Panc1 (cell line): ENCODE data around the gene ZNF175. TPM values are rescaled to one million over a fixed set of nuclear protein-coding genes. Genes with fewer than 3 reads are reported as not detected.

Experiments used
- ATAC-seq: fragments of 200-7000 bp; cut with Tn5 transposase; 2 replicates; pipeline ENCODE4 v1.9.1; 2020; ENCODE audit warnings: mild to moderate bottlenecking, moderate library complexity
- BruUV-seq: library from RNA; stranded (reverse); fragments of 400-500 nt; replicated peaks from 2 replicates; lab custom pipeline; 2021; lab: Mats Ljungman, UMichigan
- CTCF ChIA-PET: fragments of 300-600 bp; sonication (Branson Sonifier 250); formaldehyde crosslinking; loops from one replicate; lab custom pipeline; 2022; ENCODE audit warnings: antibody characterized with exemption; lab: Charles Lee
- POLR2A ChIA-PET: fragments of 300-600 bp; sonication (Branson Sonifier 250); formaldehyde crosslinking; loops from one replicate; lab custom pipeline; 2022; ENCODE audit warnings: antibody characterized with exemption; lab: Charles Lee
- DNase-seq: peaks from one replicate; pipeline ENCODE4 v3.0.0-alpha.2; 2010; ENCODE audit warnings: low read depth, low spot score
- H3K27ac ChIP-seq: 2 replicates; pipeline ENCODE4 v1.5.1; 2011; ENCODE audit warnings: mild to moderate bottlenecking, low read length, inconsistent platforms
- H3K27me3 ChIP-seq: fragments of 200-500 bp; sonication (Bioruptor generic); 2 replicates; pipeline ENCODE4 v1.6.0; 2014; ENCODE audit warnings: low read length, inconsistent platforms; ENCODE audit not compliant: control insufficient read depth, insufficient read depth
- H3K36me3 ChIP-seq: fragments of 200-500 bp; sonication (Bioruptor generic); 2 replicates; pipeline ENCODE4 v1.5.1; 2014; ENCODE audit warnings: inconsistent platforms, mild to moderate bottlenecking, low read length, moderate library complexity; ENCODE audit not compliant: control insufficient read depth, insufficient read depth
- H3K4me1 ChIP-seq: 2 replicates; pipeline ENCODE4 v1.5.1; 2011; ENCODE audit warnings: inconsistent platforms, mild to moderate bottlenecking, low read length, moderate library complexity; ENCODE audit not compliant: control insufficient read depth, insufficient read depth
- H3K4me3 ChIP-seq, 2 experiments: 2 replicates each; pipeline ENCODE4 v1.5.1; 2011 to 2012; ENCODE audit warnings: low read depth in 2 of 2, low read length in 2 of 2, mild to moderate bottlenecking in 2 of 2, inconsistent platforms in 1 of 2, moderate library complexity in 1 of 2
- H3K9me3 ChIP-seq: fragments of 200-500 bp; sonication (Bioruptor generic); 2 replicates; pipeline ENCODE4 v1.5.1; 2014; ENCODE audit warnings: low read depth, mild to moderate bottlenecking, inconsistent platforms, low read length, moderate library complexity; ENCODE audit not compliant: control insufficient read depth, insufficient read depth
- POLR2AphosphoS5 ChIP-seq: IDR thresholded peaks from 2 replicates; pipeline ENCODE4 v1.6.1; 2012; ENCODE audit warnings: mild to moderate bottlenecking, low read depth, low read length, moderate library complexity
- SIN3A ChIP-seq: IDR thresholded peaks from 2 replicates; pipeline ENCODE4 v1.6.1; 2012; ENCODE audit warnings: low read depth, mild to moderate bottlenecking, low read length, moderate library complexity, borderline replicate concordance; ENCODE audit not compliant: insufficient read depth
- TCF7L2 ChIP-seq: IDR thresholded peaks from 2 replicates; pipeline ENCODE4 v1.6.1; 2011; ENCODE audit warnings: mild to moderate bottlenecking, low read depth, low read length, inconsistent platforms
- in situ Hi-C: cut with HindIII; loops from 2 replicates; pipeline ENCODE4 v1.10.0; 2016; ENCODE audit warnings: low sequenced_read_pairs, low pct_unique_long_range_greater_than_20kb
- intact Hi-C: fragments of 100-400 bp; cut with micrococcal nuclease; formaldehyde crosslinking; loops from one replicate; pipeline ENCODE4 v1.10.0; 2022; ENCODE audit not compliant: unreplicated experiment
- total RNA-seq: library from RNA; stranded (reverse); gene quantifications from one replicate; pipeline ENCODE4 v1.2.1, GENCODE V29; 2021; ENCODE audit not compliant: unreplicated experiment
- TF ChIP-seq, protein P1 (sequence below), 2 experiments: IDR thresholded peaks; 2 replicates each; pipeline ENCODE4 v1.6.1; 2011 to 2012; ENCODE audit warnings: low read depth in 2 of 2, control low read depth in 1 of 2, low read length in 1 of 2, mild to moderate bottlenecking in 1 of 2, moderate library complexity in 1 of 2; ENCODE audit not compliant: insufficient read depth in 1 of 2
- TF ChIP-seq, protein P2 (sequence below): fragments of 450-650 bp; IDR thresholded peaks from 2 replicates; pipeline ENCODE4 v1.5.1; 2017; ENCODE audit warnings: mild to moderate bottlenecking

ZNF175 gene
- total RNA-seq, 1 experiment from 2014 or later: 7.3 TPM

GRCh38 chr19:51546650-51547396, 24.3 kb upstream of the ZNF175 start:
- Histone ChIP-seq H3K9me3 (no peaks in the 10 kb centered on the region), H3K27me3 (0 out of 2 replicates have a peak, but pooled peaks cover 2% of the 10 kb centered on the region), H3K4me1 (no peaks in the 10 kb centered on the region), H3K36me3 (no peaks in the 10 kb centered on the region), H3K27ac (no peak overlapping the region), H3K4me3 (no peak overlapping the region)
- in situ Hi-C loops: no loop called here
- DNase-seq (no peak), ATAC-seq (no peak)
- ChIA-PET POLR2A (no interaction called here), CTCF (no interaction called here)
- TF ChIP-seq SIN3A (no peak), TCF7L2 (no peak), POLR2AphosphoS5 (no peak)
- TF ChIP-seq, protein P1, sequence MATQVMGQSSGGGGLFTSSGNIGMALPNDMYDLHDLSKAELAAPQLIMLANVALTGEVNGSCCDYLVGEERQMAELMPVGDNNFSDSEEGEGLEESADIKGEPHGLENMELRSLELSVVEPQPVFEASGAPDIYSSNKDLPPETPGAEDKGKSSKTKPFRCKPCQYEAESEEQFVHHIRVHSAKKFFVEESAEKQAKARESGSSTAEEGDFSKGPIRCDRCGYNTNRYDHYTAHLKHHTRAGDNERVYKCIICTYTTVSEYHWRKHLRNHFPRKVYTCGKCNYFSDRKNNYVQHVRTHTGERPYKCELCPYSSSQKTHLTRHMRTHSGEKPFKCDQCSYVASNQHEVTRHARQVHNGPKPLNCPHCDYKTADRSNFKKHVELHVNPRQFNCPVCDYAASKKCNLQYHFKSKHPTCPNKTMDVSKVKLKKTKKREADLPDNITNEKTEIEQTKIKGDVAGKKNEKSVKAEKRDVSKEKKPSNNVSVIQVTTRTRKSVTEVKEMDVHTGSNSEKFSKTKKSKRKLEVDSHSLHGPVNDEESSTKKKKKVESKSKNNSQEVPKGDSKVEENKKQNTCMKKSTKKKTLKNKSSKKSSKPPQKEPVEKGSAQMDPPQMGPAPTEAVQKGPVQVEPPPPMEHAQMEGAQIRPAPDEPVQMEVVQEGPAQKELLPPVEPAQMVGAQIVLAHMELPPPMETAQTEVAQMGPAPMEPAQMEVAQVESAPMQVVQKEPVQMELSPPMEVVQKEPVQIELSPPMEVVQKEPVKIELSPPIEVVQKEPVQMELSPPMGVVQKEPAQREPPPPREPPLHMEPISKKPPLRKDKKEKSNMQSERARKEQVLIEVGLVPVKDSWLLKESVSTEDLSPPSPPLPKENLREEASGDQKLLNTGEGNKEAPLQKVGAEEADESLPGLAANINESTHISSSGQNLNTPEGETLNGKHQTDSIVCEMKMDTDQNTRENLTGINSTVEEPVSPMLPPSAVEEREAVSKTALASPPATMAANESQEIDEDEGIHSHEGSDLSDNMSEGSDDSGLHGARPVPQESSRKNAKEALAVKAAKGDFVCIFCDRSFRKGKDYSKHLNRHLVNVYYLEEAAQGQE (IDR thresholded peaks at IDR 0.05; ENCODE audit: insufficient read depth in 1 of 2, low read depth in 2 of 2, low read length in 1 of 2): no peak
- TF ChIP-seq, protein P2, sequence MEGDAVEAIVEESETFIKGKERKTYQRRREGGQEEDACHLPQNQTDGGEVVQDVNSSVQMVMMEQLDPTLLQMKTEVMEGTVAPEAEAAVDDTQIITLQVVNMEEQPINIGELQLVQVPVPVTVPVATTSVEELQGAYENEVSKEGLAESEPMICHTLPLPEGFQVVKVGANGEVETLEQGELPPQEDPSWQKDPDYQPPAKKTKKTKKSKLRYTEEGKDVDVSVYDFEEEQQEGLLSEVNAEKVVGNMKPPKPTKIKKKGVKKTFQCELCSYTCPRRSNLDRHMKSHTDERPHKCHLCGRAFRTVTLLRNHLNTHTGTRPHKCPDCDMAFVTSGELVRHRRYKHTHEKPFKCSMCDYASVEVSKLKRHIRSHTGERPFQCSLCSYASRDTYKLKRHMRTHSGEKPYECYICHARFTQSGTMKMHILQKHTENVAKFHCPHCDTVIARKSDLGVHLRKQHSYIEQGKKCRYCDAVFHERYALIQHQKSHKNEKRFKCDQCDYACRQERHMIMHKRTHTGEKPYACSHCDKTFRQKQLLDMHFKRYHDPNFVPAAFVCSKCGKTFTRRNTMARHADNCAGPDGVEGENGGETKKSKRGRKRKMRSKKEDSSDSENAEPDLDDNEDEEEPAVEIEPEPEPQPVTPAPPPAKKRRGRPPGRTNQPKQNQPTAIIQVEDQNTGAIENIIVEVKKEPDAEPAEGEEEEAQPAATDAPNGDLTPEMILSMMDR: no peak
- no TSS peak for BruUV-seq
- intact Hi-C loops: no loop called here

- no TSS peak for BruUV-seq
- Histone ChIP-seq H3K27me3 (0 out of 2 replicates have a peak, but pooled peaks cover 2% of the 10 kb centered on the region), H3K4me3 (no peak overlapping the region), H3K27ac (no peak overlapping the region), H3K4me1 (no peaks in the 10 kb centered on the region), H3K36me3 (no peaks in the 10 kb centered on the region), H3K9me3 (no peaks in the 10 kb centered on the region)
- ATAC-seq (no peak), DNase-seq (no peak)
- in situ Hi-C loops (no loop called here), intact Hi-C loops (no loop called here)
- ChIA-PET CTCF (no interaction called here), POLR2A (no interaction called here)
- no peak for TF ChIP-seq POLR2AphosphoS5
- no peak for TF ChIP-seq SIN3A
- TF ChIP-seq, protein P1 (IDR thresholded peaks at IDR 0.05; ENCODE audit: insufficient read depth in 1 of 2, low read depth in 2 of 2, low read length in 1 of 2): no peak
- TF ChIP-seq, protein P2: no peak
- TF ChIP-seq TCF7L2: no peak
Observed at GRCh38 chr19:51547397-51548212, 23.5 kb upstream of the ZNF175 start.
